Vagina (tissue), 2 donors: ENCODE data around the gene NOC4L. TPM values are rescaled to one million over a fixed set of nuclear protein-coding genes. Genes with fewer than 3 reads are reported as not detected.

ENCODE experiments used
- DNase-seq, 2 donors: peaks; one replicate each; pipeline ENCODE4 v3.0.0-alpha.2; 2017; ENCODE audit errors: extremely low spot score in 2 of 2
- H3K27ac ChIP-seq: fragments of 200-600 bp; sonication (generic); one replicate; pipeline ENCODE4 v1.5.1; 2019
- H3K27me3 ChIP-seq: fragments of 200-600 bp; sonication (generic); one replicate; pipeline ENCODE4 v1.5.1; 2019
- H3K36me3 ChIP-seq, 2 donors: fragments of 200-600 bp; sonication (generic); one replicate each; pipeline ENCODE4 v1.5.1; 2017 to 2019
- H3K4me1 ChIP-seq: fragments of 200-600 bp; sonication (generic); one replicate; pipeline ENCODE4 v1.5.1; 2019
- H3K4me3 ChIP-seq, 2 donors: fragments of 200-600 bp; sonication (generic); 1 replicate in 1 of 2; 2 replicates in 1 of 2; pipeline ENCODE4 v1.5.1; 2016 to 2019
- H3K9me3 ChIP-seq: fragments of 200-600 bp; sonication (generic); one replicate; pipeline ENCODE4 v1.5.1; 2019
- POLR2A ChIP-seq, 2 donors: fragments of 450-650 bp; IDR thresholded peaks; one replicate each; pipeline ENCODE4 v1.6.1; 2017; ENCODE audit warnings: antibody characterized with exemption in 2 of 2, mild to moderate bottlenecking in 2 of 2, moderate library complexity in 2 of 2
- POLR2AphosphoS5 ChIP-seq, 2 donors: sonication (generic); formaldehyde crosslinking; IDR thresholded peaks; one replicate each; pipeline ENCODE4 v1.9.0; 2017; ENCODE audit warnings: antibody characterized with exemption in 2 of 2, mild to moderate bottlenecking in 2 of 2, low read depth in 1 of 2; ENCODE audit not compliant: insufficient read depth in 1 of 2
- intact Hi-C: fragments of 100-400 bp; cut with DNase I; formaldehyde crosslinking; loops from one replicate; pipeline ENCODE4 v1.15.1; 2023
- total RNA-seq: library from RNA; depleted of rRNA; stranded (reverse); fragments of >200 nt; gene quantifications from one replicate; pipeline ENCODE4 v1.2.3, GENCODE V29; 2016
- TF ChIP-seq, protein P1 (sequence below), 3 experiments: fragments of 450-650 bp in 2 of 3; fragments of 200-600 bp in 1 of 3; sonication (generic) in 1 of 3; IDR thresholded peaks; one replicate each; pipeline ENCODE4 v1.5.1; 2017 to 2019; ENCODE audit warnings: antibody characterized with exemption in 3 of 3, mild to moderate bottlenecking in 2 of 3, moderate library complexity in 2 of 3

NOC4L gene
- total RNA-seq, 1 donor from 2014 or later = 13.0 TPM

DNA sequence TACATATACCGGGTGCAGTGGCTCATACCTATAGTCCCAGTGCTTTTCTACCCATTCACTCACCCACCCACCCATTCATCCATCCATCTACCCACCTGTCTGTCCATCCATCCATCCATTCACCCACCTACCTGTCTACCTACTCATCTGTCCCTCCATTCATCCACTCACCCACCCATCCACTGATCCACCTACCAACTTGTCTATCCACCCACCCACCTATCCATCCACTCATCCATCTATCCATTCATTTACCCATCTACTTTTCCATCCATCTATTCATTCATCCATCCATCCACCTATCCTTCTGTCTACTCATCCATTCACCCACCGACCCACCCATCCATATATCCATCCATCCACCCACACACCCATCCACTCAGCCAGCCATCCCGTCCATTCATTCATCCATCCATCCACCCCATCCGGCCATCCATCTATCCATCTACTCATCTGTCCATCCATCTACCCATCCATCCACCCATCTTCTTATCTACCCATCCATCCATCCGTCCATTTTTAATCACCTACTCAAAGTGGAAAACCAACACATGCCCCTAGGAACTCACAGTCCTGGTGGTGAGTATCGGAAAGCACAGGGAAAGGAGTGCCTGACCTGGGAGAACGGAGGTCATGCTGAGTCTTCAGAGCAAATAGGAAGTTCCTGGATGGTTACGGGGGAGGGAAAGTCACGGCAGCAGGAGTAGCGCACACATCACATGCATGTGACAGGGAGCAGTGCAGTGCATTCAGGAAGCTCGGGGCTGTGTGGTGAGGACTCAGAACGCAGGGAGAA, 20.1 kb upstream of the NOC4L start:
- no peaks in the 10 kb centered on the region for H3K4me1 ChIP-seq
- no peaks in the 10 kb centered on the region for H3K9me3 ChIP-seq
- intact Hi-C loops = no loop called here
- H3K4me3 ChIP-seq = no peak overlapping the region
- peaks cover 0 to 58% of the 10 kb centered on the region in 2 donors for H3K36me3 ChIP-seq
- no peaks in the 10 kb centered on the region for H3K27me3 ChIP-seq
- no peak overlapping the region for H3K27ac ChIP-seq
- TF ChIP-seq POLR2AphosphoS5 (IDR thresholded peaks at IDR 0.05; ENCODE audit: insufficient read depth in 1 of 2, low read depth in 1 of 2) = no peak
- TF ChIP-seq, protein P1, sequence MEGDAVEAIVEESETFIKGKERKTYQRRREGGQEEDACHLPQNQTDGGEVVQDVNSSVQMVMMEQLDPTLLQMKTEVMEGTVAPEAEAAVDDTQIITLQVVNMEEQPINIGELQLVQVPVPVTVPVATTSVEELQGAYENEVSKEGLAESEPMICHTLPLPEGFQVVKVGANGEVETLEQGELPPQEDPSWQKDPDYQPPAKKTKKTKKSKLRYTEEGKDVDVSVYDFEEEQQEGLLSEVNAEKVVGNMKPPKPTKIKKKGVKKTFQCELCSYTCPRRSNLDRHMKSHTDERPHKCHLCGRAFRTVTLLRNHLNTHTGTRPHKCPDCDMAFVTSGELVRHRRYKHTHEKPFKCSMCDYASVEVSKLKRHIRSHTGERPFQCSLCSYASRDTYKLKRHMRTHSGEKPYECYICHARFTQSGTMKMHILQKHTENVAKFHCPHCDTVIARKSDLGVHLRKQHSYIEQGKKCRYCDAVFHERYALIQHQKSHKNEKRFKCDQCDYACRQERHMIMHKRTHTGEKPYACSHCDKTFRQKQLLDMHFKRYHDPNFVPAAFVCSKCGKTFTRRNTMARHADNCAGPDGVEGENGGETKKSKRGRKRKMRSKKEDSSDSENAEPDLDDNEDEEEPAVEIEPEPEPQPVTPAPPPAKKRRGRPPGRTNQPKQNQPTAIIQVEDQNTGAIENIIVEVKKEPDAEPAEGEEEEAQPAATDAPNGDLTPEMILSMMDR (IDR thresholded peaks at IDR 0.05) = no peak
- no peak for TF ChIP-seq POLR2A (IDR thresholded peaks at IDR 0.05)
- no peak for DNase-seq

DNA sequence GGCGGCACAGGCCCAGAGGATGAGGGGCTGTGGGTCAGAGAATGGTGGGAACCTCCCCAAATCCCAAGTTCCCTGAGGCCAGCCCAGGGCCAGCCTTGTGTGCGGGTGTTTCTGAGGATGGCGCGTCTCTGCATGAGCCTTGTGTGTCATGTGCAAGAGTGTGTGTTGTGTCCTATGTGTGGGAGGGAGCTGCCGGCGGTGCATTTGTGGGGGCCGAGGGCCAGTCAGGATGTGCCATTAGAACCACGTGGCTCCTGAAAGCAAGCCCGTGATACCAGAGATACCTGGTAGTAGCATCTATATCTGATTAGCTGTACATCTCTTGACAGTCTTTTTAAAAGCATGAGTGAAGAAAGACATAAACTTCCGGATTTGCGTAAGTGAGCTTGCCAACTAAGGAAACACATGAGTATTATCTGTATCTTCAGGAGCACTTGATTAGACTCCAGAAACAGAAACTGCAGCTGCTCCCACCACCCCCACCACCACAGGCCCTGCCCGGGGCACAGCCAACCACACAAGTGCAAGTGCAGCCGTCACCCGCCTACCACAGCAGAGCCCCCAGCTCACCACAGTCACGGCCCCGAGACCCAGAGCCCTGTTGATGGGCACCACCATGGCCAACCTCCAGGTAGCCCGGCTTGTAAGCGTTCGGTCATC, 19.4 kb upstream of the NOC4L start:
- no peaks in the 10 kb centered on the region for H3K9me3 ChIP-seq
- DNase-seq = no peak
- H3K27me3 ChIP-seq = no peaks in the 10 kb centered on the region
- no peaks in the 10 kb centered on the region for H3K4me1 ChIP-seq
- H3K36me3 ChIP-seq = peaks cover 0 to 61% of the 10 kb centered on the region in 2 donors
- intact Hi-C loops = no loop called here
- H3K27ac ChIP-seq = no peak overlapping the region
- H3K4me3 ChIP-seq = no peak overlapping the region
- no peak for TF ChIP-seq POLR2A (IDR thresholded peaks at IDR 0.05)
- TF ChIP-seq POLR2AphosphoS5 (IDR thresholded peaks at IDR 0.05; ENCODE audit: insufficient read depth in 1 of 2, low read depth in 1 of 2) = no peak
- TF ChIP-seq, protein P1 (IDR thresholded peaks at IDR 0.05) = no peak

DNA sequence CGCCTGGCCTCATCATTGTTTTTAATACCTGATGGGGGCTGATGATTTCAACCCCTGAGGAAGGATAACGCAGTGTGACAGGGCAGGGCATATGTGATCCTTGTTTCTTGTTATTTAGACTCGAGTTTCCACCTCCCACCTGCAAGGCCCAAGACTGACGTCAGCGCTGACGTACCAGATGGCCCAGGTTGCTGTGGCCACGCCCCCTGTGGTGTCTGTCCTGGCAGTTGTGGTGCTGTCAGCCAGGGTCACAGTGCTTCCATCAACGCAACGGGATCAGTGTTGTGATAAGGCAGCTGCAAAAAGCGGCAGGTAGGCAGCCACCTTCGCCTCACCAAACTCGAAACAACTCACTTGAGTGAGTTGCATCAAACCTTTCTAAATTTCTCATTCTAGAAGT, 18.5 kb upstream of the NOC4L start:
- H3K27ac ChIP-seq = no peak overlapping the region
- TF ChIP-seq POLR2A (IDR thresholded peaks at IDR 0.05) (no peak), POLR2AphosphoS5 (IDR thresholded peaks at IDR 0.05; ENCODE audit: insufficient read depth in 1 of 2, low read depth in 1 of 2) (no peak)
- TF ChIP-seq, protein P1 (IDR thresholded peaks at IDR 0.05) = no peak
- H3K4me3 ChIP-seq = no peak overlapping the region
- no peaks in the 10 kb centered on the region for H3K27me3 ChIP-seq
- no peaks in the 10 kb centered on the region for H3K9me3 ChIP-seq
- intact Hi-C loops = no loop called here
- no peaks in the 10 kb centered on the region for H3K4me1 ChIP-seq
- peaks cover 0 to 61% of the 10 kb centered on the region in 2 donors for H3K36me3 ChIP-seq
- no peak for DNase-seq

DNA sequence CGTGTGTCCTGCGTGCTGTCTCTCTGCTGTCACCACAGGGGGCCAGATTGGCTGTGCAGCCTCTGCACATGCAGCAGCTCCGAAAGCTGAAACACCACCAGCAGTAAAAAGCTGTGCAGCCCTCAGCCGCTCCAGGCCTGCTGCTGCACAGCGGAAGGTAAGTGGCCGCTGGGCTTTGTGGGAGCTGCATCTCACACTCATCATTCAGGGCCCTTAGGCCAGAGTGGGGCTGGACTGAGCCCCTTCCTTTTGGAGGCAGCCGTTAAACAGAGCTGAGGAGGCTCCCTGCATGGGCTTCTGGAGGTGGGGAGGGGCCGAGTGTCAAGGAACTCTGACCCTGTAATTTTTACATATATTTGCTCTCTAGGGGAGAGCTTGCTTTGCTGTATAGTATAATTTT, 17.2 kb upstream of the NOC4L start:
- Histone ChIP-seq H3K36me3 (peaks cover 0 to 56% of the 10 kb centered on the region in 2 donors), H3K4me1 (no peaks in the 10 kb centered on the region), H3K27me3 (no peaks in the 10 kb centered on the region), H3K4me3 (no peak overlapping the region), H3K27ac (no peak overlapping the region), H3K9me3 (no peaks in the 10 kb centered on the region)
- no peak for DNase-seq
- intact Hi-C loops = no loop called here
- TF ChIP-seq POLR2A (IDR thresholded peaks at IDR 0.05) = no peak
- TF ChIP-seq, protein P1 (IDR thresholded peaks at IDR 0.05) = no peak
- no peak for TF ChIP-seq POLR2AphosphoS5 (IDR thresholded peaks at IDR 0.05; ENCODE audit: insufficient read depth in 1 of 2, low read depth in 1 of 2)

DNA sequence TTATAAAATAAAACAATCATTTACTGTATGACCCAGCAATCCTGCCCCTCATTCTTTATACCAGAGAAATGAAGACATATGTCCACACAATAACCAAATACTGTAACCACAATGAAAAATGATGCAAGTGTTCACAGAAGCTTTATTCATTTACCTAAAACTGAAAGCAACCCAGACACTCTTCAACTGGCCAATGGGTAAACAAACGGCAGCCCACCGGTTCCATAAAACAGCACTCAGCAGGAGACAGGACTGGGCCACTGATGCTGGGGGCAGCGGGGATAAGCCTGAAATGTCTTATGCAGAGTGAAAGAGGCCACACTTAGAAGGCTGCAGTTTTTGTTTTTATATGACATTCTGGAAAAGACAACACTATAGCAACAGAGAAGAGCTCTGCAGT, 15.2 kb upstream of the NOC4L start:
- Histone ChIP-seq H3K4me1 (no peaks in the 10 kb centered on the region), H3K27ac (no peak overlapping the region), H3K36me3 (peaks cover 0 to 43% of the 10 kb centered on the region in 2 donors), H3K9me3 (no peaks in the 10 kb centered on the region), H3K4me3 (no peak overlapping the region), H3K27me3 (no peaks in the 10 kb centered on the region)
- intact Hi-C loops = no loop called here
- TF ChIP-seq POLR2AphosphoS5 (IDR thresholded peaks at IDR 0.05; ENCODE audit: insufficient read depth in 1 of 2, low read depth in 1 of 2) = no peak
- TF ChIP-seq, protein P1 (IDR thresholded peaks at IDR 0.05) = no peak
- TF ChIP-seq POLR2A (IDR thresholded peaks at IDR 0.05) = no peak
- no peak for DNase-seq
